ENCODE data around the gene CCDC146.
"Not testable (repeated sequence)": the region's sequence is repeated elsewhere in the genome, so short reads cannot be mapped to it uniquely, and the experiment has no call there.

The CCDC146 gene

GRCh38 chr7:77140291-77140690 lies 17.9 kb downstream of the CCDC146 start:
- DNase-seq, result not testable (repeated sequence)

- DNase-seq, result peak; percentile 17
These were observed 29.8 kb downstream of the CCDC146 start for GRCh38 chr7:77152232-77152631.

GRCh38 chr7:77154917-77155464 lies 32.6 kb downstream of the CCDC146 start:
- DNase-seq, result peak; percentile 4

- not testable (repeated sequence) for DNase-seq
These were observed 33.4 kb downstream of the CCDC146 start for GRCh38 chr7:77155601-77156377.

- not testable (repeated sequence) for DNase-seq
These were observed 34.6 kb downstream of the CCDC146 start for GRCh38 chr7:77157034-77157433.

GRCh38 chr7:77157446-77157845 lies 35.0 kb downstream of the CCDC146 start:
- no peak for DNase-seq

- DNase-seq, result not testable (repeated sequence)
These were observed 48.7 kb downstream of the CCDC146 start for GRCh38 chr7:77171073-77171472.

- DNase-seq, result peak; percentile 10
These were observed 50.2 kb downstream of the CCDC146 start for GRCh38 chr7:77172437-77173172.

GRCh38 chr7:77174418-77174817 lies 52.0 kb downstream of the CCDC146 start:
- not testable (repeated sequence) for DNase-seq

GRCh38 chr7:77175274-77175800 lies 52.9 kb downstream of the CCDC146 start:
- not testable (repeated sequence) for DNase-seq

GRCh38 chr7:77177321-77177904 lies 55.0 kb downstream of the CCDC146 start:
- DNase-seq, result not testable (repeated sequence)

GRCh38 chr7:77178024-77178423 lies 55.6 kb downstream of the CCDC146 start:
- DNase-seq, result not testable (repeated sequence)

GRCh38 chr7:77181015-77181595 lies 58.7 kb downstream of the CCDC146 start:
- no peak for DNase-seq

GRCh38 chr7:77181734-77182133 lies 59.3 kb downstream of the CCDC146 start:
- DNase-seq, result no peak

- DNase-seq, result no peak
These were observed 59.8 kb downstream of the CCDC146 start for GRCh38 chr7:77182261-77182660.

GRCh38 chr7:77184463-77184862 lies 62.0 kb downstream of the CCDC146 start:
- DNase-seq, result peak; percentile 16

GRCh38 chr7:77184990-77185389 lies 62.6 kb downstream of the CCDC146 start:
- peak; percentile 15 for DNase-seq

GRCh38 chr7:77185866-77186265 lies 63.5 kb downstream of the CCDC146 start:
- DNase-seq, result no peak

- no peak for DNase-seq
These were observed 66.5 kb downstream of the CCDC146 start for GRCh38 chr7:77188731-77189437.

GRCh38 chr7:77197141-77197540 lies 74.7 kb downstream of the CCDC146 start:
- no peak for DNase-seq
